GM18861 (cell line): ENCODE results near the gene TICAM2.
"Not testable (repeated sequence)": the region's sequence is repeated elsewhere in the genome, so short reads cannot be mapped to it uniquely, and the experiment has no call there.

Source experiments
- ATAC-seq: cut with Tn5 transposase; IDR thresholded peaks from one replicate; pipeline ENCODE4 v1.9.1; 2021; ENCODE audit not compliant: unreplicated experiment

TICAM2 gene

GRCh38 chr5:115601701-115602590 lies at the start of gene TICAM2:
Gene TICAM2 (minus strand): TSS chr5:115602479. CDS start chr5:115581256, 21,223 bp downstream.
- peak; percentile 73 for ATAC-seq

- ATAC-seq: no peak
Measured at GRCh38 chr5:115649541-115649940, 47.3 kb upstream of the TICAM2 start.

GRCh38 chr5:115648056-115648455 lies 45.8 kb upstream of the TICAM2 start:
- no peak for ATAC-seq

- ATAC-seq: not testable (repeated sequence)
Measured at GRCh38 chr5:115645386-115645785, 43.1 kb upstream of the TICAM2 start.

- ATAC-seq: no peak
Measured at GRCh38 chr5:115644046-115644445, 41.8 kb upstream of the TICAM2 start.

- ATAC-seq: no peak
Measured at GRCh38 chr5:115641948-115642347, 39.7 kb upstream of the TICAM2 start.

GRCh38 chr5:115640274-115640673 lies 38.0 kb upstream of the TICAM2 start:
- ATAC-seq: no peak

GRCh38 chr5:115639377-115639776 lies 37.1 kb upstream of the TICAM2 start:
- ATAC-seq: no peak

GRCh38 chr5:115637507-115637906 lies 35.2 kb upstream of the TICAM2 start:
- ATAC-seq: no peak

- no peak for ATAC-seq
Measured at GRCh38 chr5:115636008-115636407, 33.7 kb upstream of the TICAM2 start.

GRCh38 chr5:115634343-115635132 lies 32.3 kb upstream of the TICAM2 start:
- peak; percentile 45 for ATAC-seq

- ATAC-seq: no peak
Measured at GRCh38 chr5:115629903-115630302, 27.6 kb upstream of the TICAM2 start.

- ATAC-seq: no peak
Measured at GRCh38 chr5:115627295-115627865, 25.1 kb upstream of the TICAM2 start.

- ATAC-seq: peak; percentile 20
Measured at GRCh38 chr5:115626445-115626823, 24.2 kb upstream of the TICAM2 start.

GRCh38 chr5:115625579-115626444 lies 23.5 kb upstream of the TICAM2 start, which contains the start of gene TMED7:
Gene TMED7 (minus strand): TSS chr5:115626036. CDS start chr5:115625792, 244 bp downstream.
- ATAC-seq: peak; percentile 87

- no peak for ATAC-seq
Measured at GRCh38 chr5:115624994-115625393, 22.7 kb upstream of the TICAM2 start.

- no peak for ATAC-seq
Measured at GRCh38 chr5:115623658-115624057, 21.4 kb upstream of the TICAM2 start.

- no peak for ATAC-seq
Measured at GRCh38 chr5:115621365-115621900, 19.2 kb upstream of the TICAM2 start.

- ATAC-seq: no peak
Measured at GRCh38 chr5:115616892-115617291, 14.6 kb upstream of the TICAM2 start.

GRCh38 chr5:115616472-115616871 lies 14.2 kb upstream of the TICAM2 start:
- no peak for ATAC-seq
